Stimulated activated CD4-positive, alpha-beta T cell treated with anti-CD3 and anti-CD28 coated beads, TNF-alpha, amount 100 ng/mL, for 1 hour (primary cell): Measurements from ENCODE around the gene SMOC2.
"Not testable (repeated sequence)": the region's sequence is repeated elsewhere in the genome, so short reads cannot be mapped to it uniquely, and the experiment has no call there.

Source experiments
- DNase-seq, 3 donors: peaks; one replicate each; pipeline ENCODE4 v3.0.0-alpha.2; 2020; ENCODE audit warnings: low read depth in 3 of 3, low spot score in 1 of 3

Gene SMOC2

GRCh38 chr6:168599118-168599494 is 158.1 kb downstream of the SMOC2 start:
- no peak for DNase-seq

- no peak for DNase-seq
These were observed 158.9 kb downstream of the SMOC2 start for GRCh38 chr6:168599769-168600330.

GRCh38 chr6:168600381-168600780 is 159.4 kb downstream of the SMOC2 start:
- no peak for DNase-seq

GRCh38 chr6:168601111-168601510 is 160.1 kb downstream of the SMOC2 start:
- DNase-seq, result no peak

GRCh38 chr6:168601546-168601945 is 160.6 kb downstream of the SMOC2 start:
- DNase-seq, result no peak

GRCh38 chr6:168602576-168602975 is 161.6 kb downstream of the SMOC2 start:
- no peak for DNase-seq

GRCh38 chr6:168603234-168603633 is 162.2 kb downstream of the SMOC2 start:
- no peak for DNase-seq

- DNase-seq, result no peak
These were observed 165.0 kb downstream of the SMOC2 start for GRCh38 chr6:168605964-168606363.

GRCh38 chr6:168606722-168607121 is 165.7 kb downstream of the SMOC2 start:
- no peak for DNase-seq

- no peak for DNase-seq
These were observed 166.5 kb downstream of the SMOC2 start for GRCh38 chr6:168607272-168608112.

- DNase-seq, result no peak
These were observed 167.1 kb downstream of the SMOC2 start for GRCh38 chr6:168608113-168608400.

- no peak for DNase-seq
These were observed 168.2 kb downstream of the SMOC2 start for GRCh38 chr6:168609026-168609685.

- no peak for DNase-seq
These were observed 169.0 kb downstream of the SMOC2 start for GRCh38 chr6:168609914-168610490.

GRCh38 chr6:168610966-168611365 is 170.0 kb downstream of the SMOC2 start:
- not testable (repeated sequence) for DNase-seq

GRCh38 chr6:168611691-168612090 is 170.7 kb downstream of the SMOC2 start:
- DNase-seq, result no peak

- DNase-seq, result no peak
These were observed 171.6 kb downstream of the SMOC2 start for GRCh38 chr6:168612586-168612985.

GRCh38 chr6:168615837-168616236 is 174.9 kb downstream of the SMOC2 start:
- no peak for DNase-seq

GRCh38 chr6:168616816-168617765 is 176.1 kb downstream of the SMOC2 start:
- no peak for DNase-seq

- DNase-seq, result no peak
These were observed 177.7 kb downstream of the SMOC2 start for GRCh38 chr6:168618546-168619315.
